ENCODE results near the gene HOXB6.

Gene HOXB6

DNA sequence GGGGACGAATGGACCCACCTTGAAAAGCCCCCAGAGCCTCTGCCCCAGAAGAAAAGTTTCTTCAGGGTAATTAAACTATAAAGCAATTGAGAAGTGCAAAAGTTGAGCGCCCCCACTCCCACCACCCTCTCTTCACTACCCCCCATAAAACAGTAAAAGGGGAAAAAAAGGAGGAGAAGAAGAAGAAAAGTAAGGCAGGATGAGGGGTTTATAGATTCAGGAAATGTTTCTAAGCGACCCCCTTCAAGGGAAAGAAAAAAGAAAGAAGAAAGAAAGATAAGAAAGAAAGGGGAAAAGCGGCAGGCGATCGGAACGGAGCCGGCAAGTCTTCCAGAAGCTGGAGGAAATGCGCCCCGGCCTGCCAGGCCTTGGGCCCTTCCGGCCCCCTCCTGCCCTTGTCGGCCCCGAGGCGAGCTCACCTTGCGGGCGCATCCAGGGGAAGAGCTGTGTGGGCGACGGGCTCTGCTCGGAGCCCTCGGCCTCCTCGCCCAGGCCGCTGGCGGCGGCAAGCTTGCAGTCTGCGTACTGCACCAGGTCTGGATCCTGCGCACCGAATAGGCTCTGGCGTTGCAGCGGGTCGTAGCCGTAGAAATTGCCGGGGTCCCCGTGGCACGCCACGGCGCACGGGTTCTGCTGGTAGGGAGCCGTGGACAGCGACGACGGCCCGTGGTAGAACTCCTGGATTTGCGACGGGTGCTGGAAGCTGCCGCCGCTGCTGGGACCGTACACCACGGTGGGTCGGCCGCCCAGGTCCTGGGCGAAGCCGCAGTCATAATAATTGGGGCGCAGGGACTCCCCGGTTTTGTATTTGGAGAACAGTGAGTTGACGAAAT, 9.3 kb upstream of the HOXB6 start:
- Histone ChIP-seq H3K4me3 (ENCODE audit: low read depth, low read length) (peak overlapping the region; percentile 35), H3K4me1 (ENCODE audit: control insufficient read depth, insufficient read depth, low read length) (peaks cover 41% of the 10 kb centered on the region), H3K36me3 (ENCODE audit: control insufficient read depth in 2 of 2, insufficient read depth in 1 of 2, low read length in 2 of 2) (no peaks in the 10 kb centered on the region), H3K27ac (ENCODE audit: extremely low read depth, low read depth, low read length) (peak overlapping the region; percentile 72), H3K9me3 (ENCODE audit: control insufficient read depth, insufficient read depth, low read depth, low read length) (no peaks in the 10 kb centered on the region)
- TF ChIP-seq, protein P1, sequence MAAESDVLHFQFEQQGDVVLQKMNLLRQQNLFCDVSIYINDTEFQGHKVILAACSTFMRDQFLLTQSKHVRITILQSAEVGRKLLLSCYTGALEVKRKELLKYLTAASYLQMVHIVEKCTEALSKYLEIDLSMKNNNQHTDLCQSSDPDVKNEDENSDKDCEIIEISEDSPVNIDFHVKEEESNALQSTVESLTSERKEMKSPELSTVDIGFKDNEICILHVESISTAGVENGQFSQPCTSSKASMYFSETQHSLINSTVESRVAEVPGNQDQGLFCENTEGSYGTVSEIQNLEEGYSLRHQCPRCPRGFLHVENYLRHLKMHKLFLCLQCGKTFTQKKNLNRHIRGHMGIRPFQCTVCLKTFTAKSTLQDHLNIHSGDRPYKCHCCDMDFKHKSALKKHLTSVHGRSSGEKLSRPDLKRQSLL (tag by site-specific recombination; IDR thresholded peaks at IDR 0.05), result peak; percentile 28; the same call in 1 of the 2 replicates
- TF ChIP-seq ZNF600 (tag by site-specific recombination; IDR thresholded peaks at IDR 0.05), result peak; percentile 57; the same call in 1 of the 2 replicates
- TF ChIP-seq ZNF654 (tag by site-specific recombination; IDR thresholded peaks at IDR 0.05; ENCODE audit: low read depth), result no peak
- TF ChIP-seq ZNF335 (tag by site-specific recombination; conservative IDR thresholded peaks at IDR 0.05), result peak; percentile 73
- TF ChIP-seq, protein P2, sequence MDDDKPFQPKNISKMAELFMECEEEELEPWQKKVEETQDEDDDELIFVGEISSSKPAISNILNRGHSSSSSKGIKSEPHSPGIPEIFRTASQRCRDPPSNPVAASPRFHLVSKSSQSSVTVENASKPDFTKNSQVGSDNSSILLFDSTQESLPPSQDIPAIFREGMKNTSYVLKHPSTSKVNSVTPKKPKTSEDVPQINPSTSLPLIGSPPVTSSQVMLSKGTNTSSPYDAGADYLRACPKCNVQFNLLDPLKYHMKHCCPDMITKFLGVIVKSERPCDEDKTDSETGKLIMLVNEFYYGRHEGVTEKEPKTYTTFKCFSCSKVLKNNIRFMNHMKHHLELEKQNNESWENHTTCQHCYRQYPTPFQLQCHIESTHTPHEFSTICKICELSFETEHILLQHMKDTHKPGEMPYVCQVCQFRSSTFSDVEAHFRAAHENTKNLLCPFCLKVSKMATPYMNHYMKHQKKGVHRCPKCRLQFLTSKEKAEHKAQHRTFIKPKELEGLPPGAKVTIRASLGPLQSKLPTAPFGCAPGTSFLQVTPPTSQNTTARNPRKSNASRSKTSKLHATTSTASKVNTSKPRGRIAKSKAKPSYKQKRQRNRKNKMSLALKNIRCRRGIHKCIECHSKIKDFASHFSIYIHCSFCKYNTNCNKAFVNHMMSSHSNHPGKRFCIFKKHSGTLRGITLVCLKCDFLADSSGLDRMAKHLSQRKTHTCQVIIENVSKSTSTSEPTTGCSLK (tag by site-specific recombination; IDR thresholded peaks at IDR 0.05), result no peak
- TF ChIP-seq PRDM1 (tag by site-specific recombination; IDR thresholded peaks at IDR 0.05), result peak; percentile 32; the same call in 1 of the 2 replicates
- TF ChIP-seq, protein P3, sequence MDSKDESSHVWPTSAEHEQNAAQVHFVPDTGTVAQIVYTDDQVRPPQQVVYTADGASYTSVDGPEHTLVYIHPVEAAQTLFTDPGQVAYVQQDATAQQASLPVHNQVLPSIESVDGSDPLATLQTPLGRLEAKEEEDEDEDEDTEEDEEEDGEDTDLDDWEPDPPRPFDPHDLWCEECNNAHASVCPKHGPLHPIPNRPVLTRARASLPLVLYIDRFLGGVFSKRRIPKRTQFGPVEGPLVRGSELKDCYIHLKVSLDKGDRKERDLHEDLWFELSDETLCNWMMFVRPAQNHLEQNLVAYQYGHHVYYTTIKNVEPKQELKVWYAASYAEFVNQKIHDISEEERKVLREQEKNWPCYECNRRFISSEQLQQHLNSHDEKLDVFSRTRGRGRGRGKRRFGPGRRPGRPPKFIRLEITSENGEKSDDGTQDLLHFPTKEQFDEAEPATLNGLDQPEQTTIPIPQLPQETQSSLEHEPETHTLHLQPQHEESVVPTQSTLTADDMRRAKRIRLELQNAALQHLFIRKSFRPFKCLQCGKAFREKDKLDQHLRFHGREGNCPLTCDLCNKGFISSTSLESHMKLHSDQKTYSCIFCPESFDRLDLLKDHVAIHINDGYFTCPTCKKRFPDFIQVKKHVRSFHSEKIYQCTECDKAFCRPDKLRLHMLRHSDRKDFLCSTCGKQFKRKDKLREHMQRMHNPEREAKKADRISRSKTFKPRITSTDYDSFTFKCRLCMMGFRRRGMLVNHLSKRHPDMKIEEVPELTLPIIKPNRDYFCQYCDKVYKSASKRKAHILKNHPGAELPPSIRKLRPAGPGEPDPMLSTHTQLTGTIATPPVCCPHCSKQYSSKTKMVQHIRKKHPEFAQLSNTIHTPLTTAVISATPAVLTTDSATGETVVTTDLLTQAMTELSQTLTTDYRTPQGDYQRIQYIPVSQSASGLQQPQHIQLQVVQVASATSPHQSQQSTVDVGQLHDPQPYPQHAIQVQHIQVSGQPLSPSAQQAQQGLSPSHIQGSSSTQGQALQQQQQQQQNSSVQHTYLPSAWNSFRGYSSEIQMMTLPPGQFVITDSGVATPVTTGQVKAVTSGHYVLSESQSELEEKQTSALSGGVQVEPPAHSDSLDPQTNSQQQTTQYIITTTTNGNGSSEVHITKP (tag by site-specific recombination; IDR thresholded peaks at IDR 0.05), result peak; percentile 91
- peak; percentile 66 for TF ChIP-seq ZNF366 (tag by site-specific recombination; conservative IDR thresholded peaks at IDR 0.05)
- ChIA-PET POLR2A (interaction anchor here (1.0 to 1.4 kb wide), 2 partner anchors 12 to 22 kb away, joined by 4 to 6 read pairs; partner anchors contain the start of gene HOXB9), CTCF (interaction anchor here (0.7 to 5.7 kb wide), 4 partner anchors 20 to 354 kb away, joined by 3 to 86 read pairs (median 8); no protein-coding TSS in a partner anchor)

DNA sequence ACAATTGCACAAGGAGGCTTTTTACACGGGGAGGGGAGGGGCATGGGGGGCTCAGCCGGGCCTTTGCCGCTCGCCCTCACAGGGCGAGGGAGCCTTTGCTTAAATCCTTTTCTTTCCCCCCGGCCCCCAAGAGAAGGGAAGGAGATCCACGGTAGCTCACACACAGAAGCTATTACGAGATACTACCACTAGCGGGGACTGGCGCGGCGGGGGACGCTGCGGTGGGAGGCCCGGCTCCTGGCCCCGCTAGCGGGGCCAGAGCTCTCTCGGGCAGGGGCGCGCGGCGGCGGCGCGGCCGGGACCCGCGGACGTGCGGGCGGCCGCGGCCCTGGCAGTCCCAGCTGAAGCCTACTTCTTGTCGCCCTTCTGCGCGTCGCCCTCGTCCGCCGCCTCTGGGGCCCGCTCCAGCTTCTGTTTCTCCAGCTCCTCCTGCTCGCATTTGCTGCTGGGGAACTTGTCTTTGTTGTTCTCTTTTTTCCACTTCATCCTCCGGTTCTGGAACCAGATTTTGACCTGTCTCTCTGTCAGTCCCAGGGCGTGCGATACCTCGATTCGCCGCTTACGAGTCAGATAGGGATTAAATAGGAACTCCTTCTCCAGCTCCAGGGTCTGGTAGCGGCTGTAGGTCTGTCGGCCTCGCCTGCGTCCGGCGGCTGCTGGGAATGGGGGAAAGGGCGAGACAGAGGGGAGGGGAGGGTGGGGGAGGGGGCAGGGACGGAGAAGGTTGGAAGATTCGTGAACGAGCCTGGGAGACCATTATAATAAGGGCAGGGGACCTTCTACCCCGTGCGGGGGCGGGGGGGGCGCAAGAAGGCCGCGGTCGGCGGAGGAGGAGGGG, 8.3 kb upstream of the HOXB6 start:
- H3K27ac ChIP-seq (ENCODE audit: extremely low read depth, low read depth, low read length), result peak overlapping the region; percentile 94
- peaks cover 40% of the 10 kb centered on the region for H3K4me1 ChIP-seq (ENCODE audit: control insufficient read depth, insufficient read depth, low read length)
- H3K9me3 ChIP-seq (ENCODE audit: control insufficient read depth, insufficient read depth, low read depth, low read length), result no peaks in the 10 kb centered on the region
- POLR2A ChIA-PET, result interaction anchor here (0.6 to 1.4 kb wide), 12 partner anchors 11 to 506 kb away, joined by 3 to 9 read pairs (median 3); partner anchors contain the start of genes HOXB9 and SNX11
- TF ChIP-seq ZNF600 (tag by site-specific recombination; IDR thresholded peaks at IDR 0.05) (0 out of 2 replicates have a peak, but pooled peaks have one; percentile 15), ZNF214 (tag by site-specific recombination; IDR thresholded peaks at IDR 0.05; ENCODE audit: borderline replicate concordance) (no peak), OSR2 (tag by site-specific recombination; IDR thresholded peaks at IDR 0.05) (peak; percentile 19), KLF8 (tag by site-specific recombination; IDR thresholded peaks at IDR 0.05) (peak; percentile 38; the same call in 1 of the 2 replicates), ZSCAN16 (tag by site-specific recombination; IDR thresholded peaks at IDR 0.05) (no peak), ZNF341 (tag by site-specific recombination; IDR thresholded peaks at IDR 0.05; ENCODE audit: low read depth) (peak; percentile 7; the same call in 1 of the 2 replicates)
- TF ChIP-seq, protein P1 (tag by site-specific recombination; IDR thresholded peaks at IDR 0.05), result peak; percentile 29; the same call in 1 of the 2 replicates
- TF ChIP-seq, protein P4, sequence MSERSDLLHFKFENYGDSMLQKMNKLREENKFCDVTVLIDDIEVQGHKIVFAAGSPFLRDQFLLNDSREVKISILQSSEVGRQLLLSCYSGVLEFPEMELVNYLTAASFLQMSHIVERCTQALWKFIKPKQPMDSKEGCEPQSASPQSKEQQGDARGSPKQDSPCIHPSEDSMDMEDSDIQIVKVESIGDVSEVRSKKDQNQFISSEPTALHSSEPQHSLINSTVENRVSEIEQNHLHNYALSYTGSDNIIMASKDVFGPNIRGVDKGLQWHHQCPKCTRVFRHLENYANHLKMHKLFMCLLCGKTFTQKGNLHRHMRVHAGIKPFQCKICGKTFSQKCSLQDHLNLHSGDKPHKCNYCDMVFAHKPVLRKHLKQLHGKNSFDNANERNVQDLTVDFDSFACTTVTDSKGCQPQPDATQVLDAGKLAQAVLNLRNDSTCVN (tag by site-specific recombination; optimal IDR thresholded peaks at IDR 0.05), result peak; percentile 42
- no peaks in the 10 kb centered on the region; a peak in 1 of 3 replicates for H3K36me3 ChIP-seq (ENCODE audit: control insufficient read depth in 2 of 2, insufficient read depth in 1 of 2, low read length in 2 of 2)
- H3K4me3 ChIP-seq (ENCODE audit: low read depth, low read length), result peak overlapping the region; percentile 49
- CTCF ChIA-PET, result interaction anchor here (0.6 to 2.2 kb wide), 11 partner anchors 8 to 398 kb away, joined by 3 to 13 read pairs (median 4); no protein-coding TSS in a partner anchor
